ENCODE results near the gene SRC. TPM values are rescaled to one million over a fixed set of nuclear protein-coding genes. Genes with fewer than 3 reads are reported as not detected.
A peak's percentile ranks its signal among the peaks of the same experiment; 100 is the strongest.

The SRC gene
- total and polyA plus RNA-seq, 3 experiments from 2014 or later = 1.2 to 2.7 (median 2.4) TPM

DNA sequence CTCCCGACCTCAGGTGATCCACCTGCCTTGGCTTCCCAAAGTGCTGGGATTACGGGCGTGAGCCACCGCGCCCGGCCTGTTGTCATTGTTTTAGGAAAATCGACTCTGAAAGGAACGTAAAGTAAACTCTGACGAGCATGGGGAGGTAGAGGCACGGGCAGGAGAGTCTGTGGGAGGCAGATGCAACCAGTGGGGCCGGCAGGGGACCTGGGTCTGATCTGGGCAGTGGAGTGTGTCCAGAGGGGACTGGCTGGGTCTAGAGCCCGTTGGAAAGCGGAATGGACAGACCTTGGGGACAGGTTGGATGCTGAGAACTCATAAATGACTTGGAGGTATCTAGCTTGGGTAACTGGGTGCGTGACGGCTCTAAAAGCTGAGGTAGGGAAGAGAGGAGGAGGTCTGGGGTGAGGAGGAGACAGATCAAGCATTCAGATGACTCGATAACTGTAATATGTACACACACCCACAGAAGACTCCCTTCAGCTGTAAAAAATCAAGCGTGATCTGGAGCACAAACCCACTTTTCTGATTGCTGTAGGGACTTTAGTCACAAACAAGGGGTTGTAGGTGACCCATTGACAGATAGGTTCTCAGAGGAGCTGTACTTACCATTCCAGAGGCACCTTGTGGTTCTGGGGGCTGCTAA, 34.1 kb upstream of the SRC start:
- peak overlapping the region in 3 of 8 donors; percentile 29 to 43 (median 40) for H3K27ac Mint-ChIP-seq
- Histone ChIP-seq H3K36me3 (ENCODE audit: insufficient read depth, low read length) (peaks cover 22% of the 10 kb centered on the region), H3K4me3 (ENCODE audit: low read length) (no peak overlapping the region), H3K9me3 (ENCODE audit: low read length) (no peaks in the 10 kb centered on the region), H3K4me1 (ENCODE audit: insufficient read depth, low read length) (peaks cover 7% of the 10 kb centered on the region), H3K27me3 (ENCODE audit: insufficient read depth, low read length, poor library complexity, severe bottlenecking) (no peaks in the 10 kb centered on the region), H3K27ac (ENCODE audit: low read depth, low read length) (no peak overlapping the region)
- no peaks in the 10 kb centered on the region for H3K9me3 Mint-ChIP-seq
- H3K27me3 Mint-ChIP-seq = no peaks in the 10 kb centered on the region
- H3K36me3 Mint-ChIP-seq = peaks cover 0 to 82% (median 13%) of the 10 kb centered on the region in 3 donors
- H3K4me3 Mint-ChIP-seq = no peak overlapping the region
- CTCF ChIA-PET = no interaction called here
- POLR2A ChIA-PET = no interaction called here
- DNase-seq = no peak
- H3K4me1 Mint-ChIP-seq = peaks cover 20 to 43% (median 26%) of the 10 kb centered on the region in 3 donors

DNA sequence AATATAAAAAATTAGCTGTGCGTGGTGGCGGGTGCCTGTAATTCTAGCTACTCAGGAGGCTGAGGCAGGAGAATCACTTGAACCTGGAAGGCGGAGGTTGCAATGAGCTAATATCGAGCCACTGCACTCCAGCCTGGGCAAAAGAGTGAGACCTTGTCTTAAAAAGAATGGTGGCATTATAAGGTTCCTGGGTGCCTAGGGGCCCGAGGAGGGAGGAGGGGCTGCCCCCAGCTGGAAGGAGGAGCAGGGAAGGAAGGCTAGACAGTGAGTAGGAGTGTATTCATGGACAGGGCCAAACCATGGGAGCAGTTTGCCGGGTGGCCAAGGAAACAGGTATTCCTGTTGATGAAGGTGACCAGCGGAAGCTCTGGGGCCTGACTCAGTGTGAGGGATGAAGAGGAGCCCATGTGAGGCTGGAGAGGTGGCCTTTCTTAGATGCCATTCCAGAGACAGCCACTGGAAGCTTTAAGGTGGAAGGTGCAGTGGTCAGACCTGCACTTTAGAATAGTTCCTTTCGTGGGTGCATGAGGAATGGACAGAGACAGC, 32.3 kb upstream of the SRC start:
- H3K27ac Mint-ChIP-seq = peak overlapping the region in 7 of 8 donors; percentile 0 to 90 (median 72)
- H3K9me3 Mint-ChIP-seq = no peaks in the 10 kb centered on the region

DNA sequence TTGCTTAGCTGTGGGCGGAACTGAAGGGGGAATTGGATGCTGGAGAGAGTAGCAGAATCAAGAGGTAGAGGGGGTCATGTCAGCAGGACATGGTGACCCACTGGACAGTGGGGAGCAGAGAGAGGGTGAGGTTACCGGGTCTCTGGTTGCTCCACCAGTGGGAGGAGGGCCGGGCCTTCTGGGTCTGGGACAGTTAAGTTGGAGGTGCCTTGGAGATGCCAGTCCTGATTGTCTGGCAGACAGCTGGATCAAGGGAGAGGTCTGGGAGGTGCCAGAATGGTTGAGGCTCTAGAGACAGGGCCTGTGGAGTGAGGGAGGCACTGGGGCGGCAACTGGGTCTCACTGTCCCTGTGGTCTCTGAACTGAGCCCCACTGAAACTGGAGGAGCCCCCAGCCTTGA, 31.8 kb upstream of the SRC start:
- H3K36me3 ChIP-seq (ENCODE audit: insufficient read depth, low read length) = peaks cover 11% of the 10 kb centered on the region
- H3K36me3 Mint-ChIP-seq = peaks cover 0 to 77% (median 15%) of the 10 kb centered on the region in 3 donors
- no peak overlapping the region for H3K27ac ChIP-seq (ENCODE audit: low read depth, low read length)
- peaks cover 21 to 33% (median 22%) of the 10 kb centered on the region in 3 donors for H3K4me1 Mint-ChIP-seq
- ChIA-PET CTCF (no interaction called here), POLR2A (no interaction called here)
- no peak for DNase-seq
- H3K9me3 ChIP-seq (ENCODE audit: low read length) = no peaks in the 10 kb centered on the region
- H3K27ac Mint-ChIP-seq = peak overlapping the region in 7 of 8 donors; percentile 28 to 90 (median 69)
- no peak overlapping the region for H3K4me3 ChIP-seq (ENCODE audit: low read length)
- H3K4me1 ChIP-seq (ENCODE audit: insufficient read depth, low read length) = peaks cover 7% of the 10 kb centered on the region
- H3K4me3 Mint-ChIP-seq = no peak overlapping the region
- H3K27me3 ChIP-seq (ENCODE audit: insufficient read depth, low read length, poor library complexity, severe bottlenecking) = no peaks in the 10 kb centered on the region
- H3K27me3 Mint-ChIP-seq = no peaks in the 10 kb centered on the region
- H3K9me3 Mint-ChIP-seq = no peaks in the 10 kb centered on the region

More for the DNA sequence above, 32.3 kb upstream of the SRC start:
- POLR2A ChIA-PET = no interaction called here
- H3K27me3 ChIP-seq (ENCODE audit: insufficient read depth, low read length, poor library complexity, severe bottlenecking) = no peaks in the 10 kb centered on the region
- no peaks in the 10 kb centered on the region for H3K9me3 ChIP-seq (ENCODE audit: low read length)
- Mint-ChIP-seq H3K4me3 (no peak overlapping the region), H3K27me3 (no peaks in the 10 kb centered on the region), H3K4me1 (peaks cover 21 to 38% (median 24%) of the 10 kb centered on the region in 3 donors), H3K36me3 (peaks cover 0 to 80% (median 16%) of the 10 kb centered on the region in 3 donors)
- CTCF ChIA-PET = no interaction called here
- H3K4me1 ChIP-seq (ENCODE audit: insufficient read depth, low read length) = peaks cover 7% of the 10 kb centered on the region
- peaks cover 14% of the 10 kb centered on the region for H3K36me3 ChIP-seq (ENCODE audit: insufficient read depth, low read length)
- no peak for DNase-seq
- H3K27ac ChIP-seq (ENCODE audit: low read depth, low read length) = no peak overlapping the region
- no peak overlapping the region for H3K4me3 ChIP-seq (ENCODE audit: low read length)

DNA sequence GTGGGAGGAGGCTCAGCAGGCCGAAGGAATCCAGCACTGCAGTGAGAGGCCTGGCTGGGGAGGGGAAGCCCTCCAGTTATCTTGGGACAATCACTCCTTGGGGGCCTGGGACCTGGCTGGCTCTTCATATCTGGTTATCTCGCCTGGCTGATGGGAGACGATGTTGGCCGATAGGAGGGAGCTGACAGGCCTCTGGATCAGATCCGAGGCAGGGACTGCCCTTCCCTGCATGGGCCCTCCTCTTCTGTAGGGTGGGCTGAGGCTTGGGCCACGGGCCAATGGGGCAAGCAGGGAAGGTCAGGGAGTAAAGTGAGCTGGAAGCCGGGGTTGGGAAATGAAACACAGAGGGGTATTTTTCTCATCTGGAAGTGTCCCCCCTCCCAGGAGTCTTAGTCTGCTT, 31.3 kb upstream of the SRC start:
- no peak overlapping the region for H3K4me3 Mint-ChIP-seq
- peaks cover 21 to 32% (median 22%) of the 10 kb centered on the region in 3 donors for H3K4me1 Mint-ChIP-seq
- no peak overlapping the region for H3K4me3 ChIP-seq (ENCODE audit: low read length)
- CTCF ChIA-PET = no interaction called here
- no peaks in the 10 kb centered on the region for H3K27me3 Mint-ChIP-seq
- no peaks in the 10 kb centered on the region for H3K9me3 Mint-ChIP-seq
- peaks cover 7% of the 10 kb centered on the region for H3K4me1 ChIP-seq (ENCODE audit: insufficient read depth, low read length)
- no peaks in the 10 kb centered on the region for H3K27me3 ChIP-seq (ENCODE audit: insufficient read depth, low read length, poor library complexity, severe bottlenecking)
- POLR2A ChIA-PET = no interaction called here
- H3K27ac Mint-ChIP-seq = peak overlapping the region in 5 of 8 donors; percentile 28 to 86 (median 69)
- no peak overlapping the region for H3K27ac ChIP-seq (ENCODE audit: low read depth, low read length)
- H3K36me3 ChIP-seq (ENCODE audit: insufficient read depth, low read length) = peaks cover 11% of the 10 kb centered on the region
- H3K9me3 ChIP-seq (ENCODE audit: low read length) = no peaks in the 10 kb centered on the region
- peaks cover 0 to 73% (median 19%) of the 10 kb centered on the region in 3 donors for H3K36me3 Mint-ChIP-seq
- no peak for DNase-seq

GRCh38 chr20:37315021-37315451, 30.9 kb upstream of the SRC start:
- Mint-ChIP-seq H3K27me3 (no peaks in the 10 kb centered on the region), H3K36me3 (peaks cover 0 to 68% (median 19%) of the 10 kb centered on the region in 3 donors), H3K4me1 (peaks cover 20 to 32% (median 22%) of the 10 kb centered on the region in 3 donors), H3K9me3 (no peaks in the 10 kb centered on the region), H3K27ac (peak overlapping the region in 7 of 8 donors; percentile 11 to 94 (median 65)), H3K4me3 (no peak overlapping the region)
- POLR2A ChIA-PET = no interaction called here
- CTCF ChIA-PET = no interaction called here
- Histone ChIP-seq H3K4me3 (ENCODE audit: low read length) (no peak overlapping the region), H3K36me3 (ENCODE audit: insufficient read depth, low read length) (peaks cover 11% of the 10 kb centered on the region), H3K27ac (ENCODE audit: low read depth, low read length) (no peak overlapping the region), H3K9me3 (ENCODE audit: low read length) (no peaks in the 10 kb centered on the region), H3K27me3 (ENCODE audit: insufficient read depth, low read length, poor library complexity, severe bottlenecking) (no peaks in the 10 kb centered on the region), H3K4me1 (ENCODE audit: insufficient read depth, low read length) (peaks cover 7% of the 10 kb centered on the region)
- DNase-seq = no peak

DNA sequence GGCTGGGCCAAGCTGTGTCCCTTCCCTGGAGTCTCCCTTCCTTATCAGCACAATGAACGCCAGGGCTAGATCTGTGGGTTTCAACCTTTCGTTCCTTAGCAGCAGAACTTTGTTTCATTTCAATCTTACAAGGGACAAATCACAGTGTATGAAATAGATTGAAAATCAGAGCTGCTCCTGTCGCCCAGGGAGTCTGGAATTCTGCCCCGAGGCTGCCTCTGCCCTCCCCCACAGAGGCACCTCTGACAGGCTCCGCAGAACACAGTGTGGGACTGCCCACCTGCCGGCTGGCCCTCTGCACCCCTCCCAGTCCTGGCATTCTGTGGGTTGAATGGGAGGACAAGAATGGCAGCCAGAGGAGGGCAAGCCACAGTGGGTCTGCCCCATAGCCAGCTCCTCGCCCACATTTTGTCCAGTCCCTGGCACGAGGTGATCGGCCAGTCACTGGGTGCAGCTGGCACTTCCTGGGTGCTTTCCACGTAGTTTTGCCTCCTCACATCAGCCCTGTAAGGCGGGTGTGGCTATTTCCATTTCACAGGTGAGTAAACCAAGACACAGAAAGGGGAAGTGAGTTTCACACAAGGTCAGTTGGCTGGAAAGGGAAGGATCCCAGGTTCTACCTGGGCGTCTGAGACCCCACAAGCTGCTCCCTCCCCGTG, 30.4 kb upstream of the SRC start:
- no peaks in the 10 kb centered on the region for H3K9me3 Mint-ChIP-seq
- Histone ChIP-seq H3K9me3 (ENCODE audit: low read length) (no peaks in the 10 kb centered on the region), H3K4me3 (ENCODE audit: low read length) (no peak overlapping the region), H3K27me3 (ENCODE audit: insufficient read depth, low read length, poor library complexity, severe bottlenecking) (no peaks in the 10 kb centered on the region), H3K27ac (ENCODE audit: low read depth, low read length) (no peak overlapping the region), H3K36me3 (ENCODE audit: insufficient read depth, low read length) (peaks cover 7% of the 10 kb centered on the region), H3K4me1 (ENCODE audit: insufficient read depth, low read length) (peaks cover 7% of the 10 kb centered on the region)
- no peak overlapping the region for H3K4me3 Mint-ChIP-seq
- H3K27ac Mint-ChIP-seq = peak overlapping the region in 7 of 8 donors; percentile 48 to 94 (median 88)
- POLR2A ChIA-PET = no interaction called here
- H3K36me3 Mint-ChIP-seq = peaks cover 0 to 63% (median 19%) of the 10 kb centered on the region in 3 donors
- no peak for DNase-seq
- CTCF ChIA-PET = no interaction called here
- no peaks in the 10 kb centered on the region for H3K27me3 Mint-ChIP-seq
- H3K4me1 Mint-ChIP-seq = peaks cover 19 to 32% (median 22%) of the 10 kb centered on the region in 3 donors

- peak in 2 of 5 donors; percentile 16 to 30 for DNase-seq
Measured at GRCh38 chr20:37316116-37316774, 29.7 kb upstream of the SRC start.

DNA sequence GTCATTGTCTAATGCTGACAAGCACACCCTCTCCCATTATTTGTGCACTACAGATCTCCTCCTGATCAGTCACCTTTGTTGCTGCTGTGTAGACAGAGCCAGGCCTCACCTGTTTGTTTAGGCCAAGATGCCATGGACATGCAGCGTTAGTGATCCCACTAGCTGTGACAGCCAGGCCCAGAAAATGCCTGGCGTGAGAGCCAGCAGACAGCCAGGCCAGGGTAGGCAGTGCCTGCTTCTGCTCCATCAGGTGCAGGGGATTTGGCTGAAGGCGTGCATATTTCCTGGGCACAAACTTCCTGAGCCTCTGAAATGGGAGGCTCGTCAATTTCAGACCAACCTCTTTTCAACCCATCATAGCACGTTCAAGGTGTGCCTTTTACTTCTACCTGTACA, 29.2 kb upstream of the SRC start:
- Mint-ChIP-seq H3K27ac (peak overlapping the region in 7 of 8 donors; percentile 9 to 92 (median 82)), H3K9me3 (no peaks in the 10 kb centered on the region), H3K27me3 (no peaks in the 10 kb centered on the region), H3K4me1 (peaks cover 19 to 31% (median 21%) of the 10 kb centered on the region in 3 donors), H3K4me3 (no peak overlapping the region), H3K36me3 (peaks cover 0 to 55% (median 12%) of the 10 kb centered on the region in 3 donors)
- H3K4me1 ChIP-seq (ENCODE audit: insufficient read depth, low read length) = peaks cover 7% of the 10 kb centered on the region
- ChIA-PET CTCF (no interaction called here), POLR2A (no interaction called here)
- H3K27me3 ChIP-seq (ENCODE audit: insufficient read depth, low read length, poor library complexity, severe bottlenecking) = no peaks in the 10 kb centered on the region
- H3K27ac ChIP-seq (ENCODE audit: low read depth, low read length) = no peak overlapping the region
- DNase-seq = no peak
- H3K9me3 ChIP-seq (ENCODE audit: low read length) = no peaks in the 10 kb centered on the region
- H3K36me3 ChIP-seq (ENCODE audit: insufficient read depth, low read length) = peaks cover 7% of the 10 kb centered on the region
- no peak overlapping the region for H3K4me3 ChIP-seq (ENCODE audit: low read length)

More at GRCh38 chr20:37316116-37316774, 29.7 kb upstream of the SRC start:
- no peaks in the 10 kb centered on the region for H3K27me3 Mint-ChIP-seq
- H3K4me3 Mint-ChIP-seq = no peak overlapping the region
- ChIA-PET POLR2A (no interaction called here), CTCF (no interaction called here)
- peaks cover 7% of the 10 kb centered on the region for H3K36me3 ChIP-seq (ENCODE audit: insufficient read depth, low read length)
- no peaks in the 10 kb centered on the region for H3K27me3 ChIP-seq (ENCODE audit: insufficient read depth, low read length, poor library complexity, severe bottlenecking)
- peak overlapping the region; percentile 48 to 94 (median 86) for H3K27ac Mint-ChIP-seq
- H3K4me1 Mint-ChIP-seq = peaks cover 19 to 32% (median 22%) of the 10 kb centered on the region in 3 donors
- H3K9me3 ChIP-seq (ENCODE audit: low read length) = no peaks in the 10 kb centered on the region
- peaks cover 0 to 56% (median 13%) of the 10 kb centered on the region in 3 donors for H3K36me3 Mint-ChIP-seq
- H3K4me1 ChIP-seq (ENCODE audit: insufficient read depth, low read length) = peaks cover 7% of the 10 kb centered on the region
- no peaks in the 10 kb centered on the region for H3K9me3 Mint-ChIP-seq
- no peak overlapping the region for H3K27ac ChIP-seq (ENCODE audit: low read depth, low read length)
- no peak overlapping the region for H3K4me3 ChIP-seq (ENCODE audit: low read length)

Measured in CD8-positive, alpha-beta memory T cell (primary cell).